Glomerular visceral epithelial cell (primary cell): ENCODE data around the gene KLF4.

Source experiments
- DNase-seq: peaks from one replicate; pipeline ENCODE4 v3.0.0-alpha.2; 2016; ENCODE audit errors: extremely low spot score

The KLF4 gene

DNA sequence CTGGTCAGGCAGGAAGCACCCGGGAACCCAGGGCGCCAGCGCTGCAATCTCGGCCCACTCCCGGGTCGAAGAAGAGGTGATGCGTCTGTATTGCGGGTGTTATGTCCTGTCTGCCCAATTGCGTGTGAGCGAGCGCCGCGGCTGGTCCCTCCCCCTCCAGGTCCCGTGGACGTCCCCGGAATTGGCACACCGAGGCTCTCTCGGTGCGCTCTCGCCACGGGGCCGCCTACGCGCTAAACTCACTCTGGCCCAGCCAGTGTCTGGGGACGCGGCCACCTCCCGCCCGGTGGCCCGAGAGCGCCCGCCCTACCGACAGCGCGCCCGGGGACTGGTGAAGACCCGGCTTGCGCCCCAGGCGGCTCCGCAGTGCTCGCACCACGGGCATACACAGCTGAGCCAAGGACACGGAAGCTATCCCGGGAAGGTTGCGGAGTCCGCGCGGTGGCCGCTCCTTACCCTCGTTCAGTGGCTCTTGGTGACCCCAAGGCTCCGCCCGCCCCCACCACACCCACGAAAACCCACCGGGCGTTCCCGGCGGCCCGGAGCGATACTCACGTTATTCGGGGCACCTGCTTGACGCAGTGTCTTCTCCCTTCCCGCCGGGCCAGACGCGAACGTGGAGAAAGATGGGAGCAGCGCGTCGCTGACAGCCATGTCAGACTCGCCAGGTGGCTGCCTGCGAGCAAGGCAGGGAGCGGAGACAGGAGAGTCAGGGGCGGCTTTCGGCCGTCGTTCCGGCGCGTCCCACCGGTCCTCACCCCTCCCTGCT lies 1.0 kb downstream of the KLF4 start:
- DNase-seq, result peak; percentile 53

DNA sequence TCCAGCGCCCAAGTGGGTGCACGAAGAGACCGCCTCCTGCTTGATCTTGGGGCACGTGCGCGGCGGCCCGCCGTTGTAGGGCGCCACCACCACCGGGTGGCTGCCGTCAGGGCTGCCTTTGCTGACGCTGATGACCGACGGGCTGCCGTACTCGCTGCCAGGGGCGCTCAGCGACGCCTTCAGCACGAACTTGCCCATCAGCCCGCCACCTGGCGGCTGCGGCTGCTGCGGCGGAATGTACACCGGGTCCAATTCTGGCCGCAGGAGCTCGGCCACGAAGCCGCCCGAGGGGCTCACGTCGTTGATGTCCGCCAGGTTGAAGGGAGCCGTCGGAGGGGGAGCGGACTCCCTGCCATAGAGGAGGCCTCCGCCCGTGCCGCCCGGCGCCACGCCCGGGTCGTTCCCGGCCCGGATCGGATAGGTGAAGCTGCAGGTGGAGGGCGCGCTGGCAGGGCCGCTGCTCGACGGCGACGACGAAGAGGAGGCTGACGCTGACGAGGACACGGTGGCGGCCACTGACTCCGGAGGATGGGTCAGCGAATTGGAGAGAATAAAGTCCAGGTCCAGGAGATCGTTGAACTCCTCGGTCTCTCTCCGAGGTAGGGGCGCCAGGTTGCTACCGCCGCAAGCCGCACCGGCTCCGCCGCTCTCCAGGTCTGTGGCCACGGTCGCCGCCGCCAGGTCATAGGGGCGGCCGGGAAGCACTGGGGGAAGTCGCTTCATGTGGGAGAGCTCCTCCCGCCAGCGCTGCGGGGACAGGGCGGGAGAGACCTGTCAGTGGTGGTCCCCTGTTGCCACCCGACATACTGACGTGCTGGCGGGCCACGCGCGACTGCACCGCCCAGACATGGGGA lies 1.8 kb downstream of the KLF4 start:
- DNase-seq, result no peak

DNA sequence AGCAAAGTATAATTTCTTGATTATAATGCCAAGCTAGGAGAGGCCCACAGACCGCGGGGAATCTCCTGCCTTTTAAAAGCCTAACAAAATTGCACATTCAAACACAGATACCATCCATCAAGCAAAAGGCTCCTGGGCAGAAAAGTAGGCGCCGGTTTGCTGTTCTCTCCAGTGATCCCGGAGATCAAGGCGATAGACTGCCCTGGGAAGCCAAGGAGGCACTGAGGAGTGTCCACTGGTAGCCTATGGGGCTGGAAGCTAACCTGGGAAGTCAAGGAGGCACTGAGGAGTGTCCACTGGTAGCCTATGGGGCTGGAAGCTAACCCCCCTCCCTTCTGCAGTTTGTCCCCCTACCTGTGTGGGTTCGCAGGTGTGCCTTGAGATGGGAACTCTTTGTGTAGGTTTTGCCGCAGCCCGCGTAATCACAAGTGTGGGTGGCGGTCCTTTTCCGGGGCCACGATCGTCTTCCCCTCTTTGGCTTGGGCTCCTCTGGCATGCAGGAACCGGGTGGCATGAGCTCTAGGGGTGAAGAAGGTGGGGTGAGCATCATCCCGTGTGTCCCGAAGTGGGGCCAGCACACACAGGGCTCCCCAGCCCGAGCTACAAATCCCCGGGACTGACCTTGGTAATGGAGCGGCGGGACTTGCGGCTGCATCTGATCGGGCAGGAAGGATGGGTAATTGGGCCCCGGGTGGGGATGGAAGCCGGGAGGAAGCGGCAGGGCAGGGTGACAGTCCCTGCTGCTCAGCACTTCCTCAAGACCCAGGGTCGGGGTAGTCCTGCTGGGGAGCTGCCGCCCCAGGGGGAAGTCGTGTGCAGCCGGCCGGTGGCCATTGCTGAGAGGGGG lies 2.7 kb downstream of the KLF4 start:
- no peak for DNase-seq

DNA sequence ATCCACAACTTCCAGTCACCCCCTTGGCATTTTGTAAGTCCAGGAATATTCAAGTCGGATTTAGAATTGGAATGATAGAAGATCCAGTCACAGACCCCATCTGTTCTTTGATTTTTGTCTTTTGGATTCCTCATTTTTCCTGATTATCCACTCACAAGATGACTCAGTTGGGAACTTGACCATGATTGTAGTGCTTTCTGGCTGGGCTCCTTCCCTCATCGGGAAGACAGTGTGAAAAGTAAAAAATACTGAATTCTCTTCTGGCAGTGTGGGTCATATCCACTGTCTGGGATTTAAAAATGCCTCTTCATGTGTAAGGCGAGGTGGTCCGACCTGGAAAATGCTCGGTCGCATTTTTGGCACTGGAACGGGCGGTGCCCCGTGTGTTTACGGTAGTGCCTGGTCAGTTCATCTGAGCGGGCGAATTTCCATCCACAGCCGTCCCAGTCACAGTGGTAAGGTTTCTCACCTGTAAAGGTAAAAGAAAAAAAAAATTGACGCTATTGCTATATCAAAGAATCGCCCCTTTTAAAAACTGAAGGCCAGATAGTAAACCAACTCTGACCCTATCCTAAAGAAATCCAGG lies 4.0 kb downstream of the KLF4 start:
- no peak for DNase-seq

DNA sequence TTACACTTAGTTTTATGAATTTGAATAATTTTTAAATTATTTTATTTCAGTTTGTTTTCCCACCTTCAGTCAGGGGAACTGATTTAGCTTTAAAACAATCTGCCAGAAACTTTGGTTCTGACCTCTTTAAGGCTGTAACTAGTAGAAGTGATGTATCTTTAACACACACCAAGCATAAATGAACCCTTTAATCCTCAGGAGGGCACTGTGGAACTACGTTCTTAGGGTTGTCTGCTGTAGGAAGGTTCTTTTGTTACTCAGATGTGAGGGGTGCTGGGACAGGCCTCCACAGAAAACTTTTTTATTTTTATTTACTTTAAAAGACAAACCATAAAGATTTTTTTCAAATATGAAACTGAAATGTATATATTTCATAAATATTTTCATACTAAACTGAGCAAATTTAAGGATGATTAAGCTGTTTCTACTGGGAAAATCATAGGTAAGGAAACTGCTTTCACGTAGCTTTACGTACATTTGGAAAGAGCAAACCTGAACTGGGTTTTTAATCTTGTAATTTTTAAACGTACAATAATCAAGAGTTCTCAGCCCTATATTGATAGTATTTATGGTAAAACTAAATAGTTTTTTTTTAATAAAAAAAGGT lies 5.3 kb downstream of the KLF4 start:
- DNase-seq, result peak; percentile 71

DNA sequence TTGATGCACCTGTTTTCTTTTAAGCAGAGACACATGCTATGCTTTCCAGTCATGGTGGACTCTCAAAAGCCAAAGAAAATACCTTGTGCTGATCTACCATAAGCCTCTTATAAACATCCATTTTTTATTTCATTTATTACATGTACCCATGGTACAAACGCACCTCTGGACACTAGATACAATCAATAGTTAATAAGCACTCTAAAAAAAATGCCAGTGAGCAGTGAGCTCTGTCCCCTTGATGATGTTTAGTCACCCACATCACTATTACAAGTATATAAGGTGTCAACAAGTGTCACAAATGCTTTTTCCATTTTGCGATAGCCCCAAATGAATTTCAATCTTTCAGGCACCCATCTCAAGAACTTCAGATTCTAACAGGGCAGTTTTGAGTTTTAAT lies 5.9 kb downstream of the KLF4 start:
- DNase-seq, result no peak

DNA sequence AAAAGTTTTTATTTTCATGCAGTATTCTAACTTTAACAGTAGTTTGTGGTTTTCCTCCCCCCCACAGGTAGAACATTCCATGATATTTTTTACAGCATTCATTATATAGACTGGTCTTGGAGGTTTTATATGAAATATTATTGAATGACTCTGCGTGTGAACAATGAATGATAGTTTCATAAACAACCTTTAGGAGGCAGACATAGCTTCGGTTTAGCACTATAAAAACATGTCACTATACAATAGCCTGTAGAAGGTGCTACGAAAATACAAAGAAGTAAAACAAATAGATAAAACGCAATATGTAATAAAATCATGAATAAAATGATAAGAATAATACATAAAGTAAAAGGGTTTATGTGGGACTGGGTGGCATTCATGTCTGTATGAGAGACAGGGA lies 8.5 kb downstream of the KLF4 start:
- no peak for DNase-seq

DNA sequence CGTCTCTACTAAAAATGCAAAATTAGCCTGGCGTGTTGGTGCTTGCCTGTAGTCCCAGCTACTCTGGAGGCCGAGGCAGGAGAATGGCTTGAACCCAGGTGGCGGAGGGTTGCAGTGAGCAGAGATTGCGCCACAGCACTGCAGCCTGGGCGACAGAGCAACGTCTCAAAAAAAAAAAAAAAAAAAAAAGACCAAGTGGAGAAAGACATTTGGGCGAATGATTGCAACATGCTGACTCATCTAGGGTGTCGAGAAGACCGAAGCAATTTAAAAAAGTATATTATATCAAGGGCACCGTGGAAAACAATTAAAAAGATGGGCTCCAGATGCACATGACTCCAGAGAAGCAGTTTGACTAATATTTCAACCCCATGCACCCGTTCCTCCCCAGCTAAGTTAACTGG lies 9.2 kb downstream of the KLF4 start:
- no peak for DNase-seq

DNA sequence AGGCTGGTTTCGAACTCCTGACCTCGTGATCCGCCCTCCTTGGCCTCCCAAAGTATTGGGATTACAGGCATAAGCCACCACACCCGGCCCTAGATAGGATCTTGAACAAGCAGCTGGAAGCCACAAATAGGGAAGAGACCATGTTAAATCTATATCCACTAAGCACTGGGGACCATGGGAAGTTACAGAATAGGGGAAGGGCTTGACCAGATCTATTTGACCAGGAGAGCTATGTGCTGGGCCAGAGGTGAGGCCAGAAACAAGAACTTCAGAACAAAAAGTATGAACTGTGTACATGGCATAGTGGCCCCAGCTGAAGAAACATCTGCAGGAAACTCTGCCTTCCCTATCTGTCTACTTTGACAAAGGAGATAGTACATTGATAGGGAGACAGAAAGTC lies 10.8 kb downstream of the KLF4 start:
- no peak for DNase-seq

DNA sequence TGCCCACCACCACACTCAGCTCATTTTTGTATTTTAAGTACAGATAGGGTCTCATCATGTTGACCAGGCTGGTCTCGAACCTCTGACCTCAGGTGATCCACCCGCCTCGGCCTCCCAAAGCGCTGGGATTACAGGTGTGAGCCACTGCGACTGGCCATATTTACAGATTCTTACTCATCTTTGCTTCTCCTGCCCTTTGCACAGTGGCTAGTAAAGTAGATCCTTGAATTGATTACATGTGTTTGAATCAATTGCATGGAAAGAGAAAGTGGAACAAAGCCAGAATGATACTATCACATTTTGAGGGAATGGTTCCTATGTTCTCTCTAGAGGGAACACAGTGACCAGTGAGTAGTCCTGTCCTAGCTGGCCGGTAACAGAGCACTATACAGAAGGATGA lies 15.4 kb downstream of the KLF4 start:
- no peak for DNase-seq

DNA sequence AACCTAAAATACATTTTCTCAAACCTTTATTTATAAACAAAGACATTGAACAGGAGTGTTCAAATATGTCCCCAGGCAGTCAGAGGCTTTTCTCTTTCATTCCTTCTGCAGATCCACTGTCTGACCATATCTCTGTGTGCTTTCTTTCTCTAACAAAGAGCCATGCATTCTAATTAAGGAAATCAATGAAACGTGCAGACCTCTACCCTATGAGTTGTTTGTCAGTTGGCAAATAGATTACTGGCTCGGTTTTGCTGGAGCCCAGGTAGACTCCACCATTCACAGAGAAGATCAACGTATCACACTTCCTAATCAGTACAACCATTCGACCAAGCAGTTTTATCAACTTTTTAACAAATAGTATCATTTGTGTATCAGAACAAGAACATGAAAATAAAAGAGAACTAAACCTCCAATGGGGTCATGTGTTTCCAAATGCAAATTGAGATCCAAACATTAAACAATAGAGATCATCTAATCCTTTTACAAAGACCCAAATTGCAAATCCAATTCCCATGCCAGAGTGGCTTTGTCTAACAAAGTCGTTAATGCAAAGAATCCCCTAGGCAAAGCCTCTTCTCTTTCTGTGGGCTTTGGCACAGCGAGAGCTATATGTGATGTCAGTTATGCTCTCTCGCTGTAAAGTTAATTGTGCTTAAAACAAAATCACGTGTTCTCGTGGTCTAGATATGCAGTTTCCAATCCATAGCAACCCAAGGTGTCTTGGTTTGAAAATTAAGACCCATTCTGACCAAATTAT lies 16.8 kb downstream of the KLF4 start:
- DNase-seq, result no peak

DNA sequence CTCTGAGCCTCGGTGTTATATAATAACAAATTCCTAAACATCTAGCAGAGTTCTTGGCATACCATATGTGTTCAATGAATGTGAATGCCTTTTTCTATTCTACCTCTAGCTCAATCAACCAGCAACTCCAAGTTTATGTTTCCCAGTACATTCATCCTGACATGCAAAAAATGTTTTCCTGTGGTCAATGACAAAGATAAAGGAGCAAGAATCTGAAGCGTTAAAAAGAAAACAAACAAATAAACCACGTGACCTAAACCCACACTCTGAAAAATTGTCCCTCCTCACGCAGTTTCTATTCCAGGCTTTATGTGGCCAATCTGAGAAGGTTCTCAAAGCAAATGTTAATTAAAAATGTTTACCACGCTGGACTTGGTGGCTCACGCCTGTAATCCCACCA lies 18.0 kb downstream of the KLF4 start:
- no peak for DNase-seq

DNA sequence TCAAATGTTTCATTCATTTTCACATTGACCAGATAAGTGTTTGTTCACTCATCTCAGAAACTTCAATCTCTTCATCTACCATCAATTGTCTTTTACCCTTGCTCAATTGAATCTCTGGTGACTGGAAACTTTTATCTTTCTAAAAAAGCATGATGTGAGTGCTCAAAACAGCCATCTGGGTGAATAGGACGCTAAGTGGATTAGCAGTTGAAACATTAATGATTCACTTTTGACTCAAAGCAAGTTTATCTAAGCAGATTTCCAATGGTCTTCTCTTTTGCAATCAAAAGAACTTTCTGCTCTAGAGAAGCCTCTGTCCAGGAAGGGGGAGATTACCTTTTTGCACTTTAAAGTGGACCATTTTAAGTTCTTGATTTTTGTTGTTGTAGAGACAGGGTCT lies 22.2 kb downstream of the KLF4 start:
- no peak for DNase-seq

DNA sequence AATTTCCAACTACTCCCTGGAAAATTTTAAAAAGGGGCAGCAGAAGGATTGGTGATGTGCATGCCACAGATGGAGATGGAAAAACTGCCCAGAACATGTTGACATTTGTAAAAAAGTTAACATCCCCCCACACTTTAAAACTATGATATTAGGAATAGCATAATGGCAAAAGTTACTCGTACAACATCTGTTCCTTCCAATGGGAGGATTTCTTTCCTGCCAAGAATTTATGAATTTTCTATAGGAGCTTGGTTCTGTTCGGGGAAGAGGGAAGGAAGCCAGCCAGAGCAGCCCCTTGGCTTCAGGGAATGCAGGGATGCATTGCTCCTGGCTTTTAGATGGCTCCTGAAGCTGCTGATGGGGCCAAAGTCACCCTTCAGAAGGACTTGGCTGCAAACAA lies 22.7 kb downstream of the KLF4 start:
- no peak for DNase-seq

DNA sequence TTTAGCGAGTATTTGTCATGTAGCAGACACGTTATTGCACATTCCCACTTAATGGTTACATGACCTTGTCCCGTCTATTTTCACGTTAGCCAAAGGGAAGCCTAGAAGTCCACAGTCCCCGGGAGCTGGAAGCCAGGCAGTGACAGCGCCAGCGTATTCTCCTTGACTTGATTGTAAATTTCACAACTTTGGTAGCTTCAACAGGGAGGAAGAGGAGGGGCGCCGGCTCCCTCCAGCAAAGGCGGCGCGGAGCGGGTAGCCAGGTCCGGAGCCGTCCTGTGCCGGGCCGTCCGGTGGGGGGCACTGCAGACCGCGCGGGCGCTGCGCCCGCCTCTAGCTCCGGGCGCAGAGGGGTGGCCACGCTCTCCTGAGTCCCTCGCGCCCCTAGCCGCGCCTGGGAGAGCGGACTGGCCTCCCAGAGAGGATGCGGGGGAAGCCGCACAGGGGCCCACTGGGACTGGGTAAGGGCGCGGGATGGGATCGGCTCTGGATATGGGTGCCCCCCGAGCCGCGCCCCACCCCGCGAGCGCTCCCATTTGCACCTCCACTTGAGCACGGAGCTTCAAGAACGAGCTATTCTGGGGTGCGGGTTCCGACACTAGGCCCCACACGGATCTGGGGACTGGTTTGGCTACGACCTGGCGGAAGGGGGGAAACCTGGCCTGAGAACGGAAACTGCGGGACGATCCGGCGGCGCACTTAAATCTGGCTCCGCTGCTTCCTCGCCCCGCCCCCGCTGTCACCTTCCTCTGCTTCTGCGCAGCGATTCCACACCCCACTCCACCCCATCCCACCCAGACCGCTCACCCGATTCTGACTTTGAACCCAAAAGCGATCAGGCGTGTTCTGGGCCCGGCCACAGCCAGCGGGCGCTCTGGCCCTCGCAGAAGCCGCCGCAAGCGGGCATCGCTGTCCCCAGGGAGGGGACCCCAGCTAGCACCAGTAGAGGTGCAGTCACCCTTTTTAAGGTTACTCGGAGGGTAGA lies 23.8 kb downstream of the KLF4 start:
- DNase-seq, result peak; percentile 40

DNA sequence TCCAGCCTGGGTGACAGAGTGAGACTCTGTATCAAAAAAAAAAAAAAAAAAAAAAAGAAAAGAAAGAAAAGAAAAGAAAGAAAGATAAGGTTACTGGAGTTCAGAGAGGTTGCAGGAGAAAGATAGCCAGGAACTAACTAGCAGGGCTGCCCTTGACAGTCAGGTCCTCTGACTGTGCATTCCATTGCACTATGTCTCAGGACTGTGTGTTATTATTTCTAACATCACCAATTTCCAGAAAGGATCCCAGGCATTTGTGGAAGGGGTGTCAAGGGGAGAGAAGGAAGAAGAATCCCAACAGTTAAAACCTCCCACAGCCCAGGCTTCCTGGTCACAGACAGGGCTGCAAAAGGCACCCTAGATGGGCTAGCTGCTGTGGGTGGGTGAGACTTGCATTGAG lies 25.1 kb downstream of the KLF4 start:
- DNase-seq, result no peak

DNA sequence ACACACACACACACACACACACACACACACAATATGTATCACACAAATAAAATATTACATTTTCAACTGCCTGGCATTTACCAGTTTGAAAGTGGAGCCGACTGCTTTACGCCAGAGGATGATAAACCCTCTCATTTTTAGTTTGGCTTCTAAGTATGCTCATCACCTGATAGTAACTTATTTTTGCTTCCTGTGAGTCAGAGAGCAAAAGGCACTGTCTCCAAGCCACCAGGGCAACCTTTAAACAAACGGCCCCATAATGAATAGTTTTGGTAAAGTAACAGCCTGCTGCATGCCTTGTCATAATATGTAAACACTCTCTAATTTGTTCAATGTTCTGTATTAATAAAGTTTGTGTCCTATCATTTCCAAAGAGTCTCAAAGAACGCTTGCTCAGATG lies 26.9 kb downstream of the KLF4 start:
- DNase-seq, result no peak

DNA sequence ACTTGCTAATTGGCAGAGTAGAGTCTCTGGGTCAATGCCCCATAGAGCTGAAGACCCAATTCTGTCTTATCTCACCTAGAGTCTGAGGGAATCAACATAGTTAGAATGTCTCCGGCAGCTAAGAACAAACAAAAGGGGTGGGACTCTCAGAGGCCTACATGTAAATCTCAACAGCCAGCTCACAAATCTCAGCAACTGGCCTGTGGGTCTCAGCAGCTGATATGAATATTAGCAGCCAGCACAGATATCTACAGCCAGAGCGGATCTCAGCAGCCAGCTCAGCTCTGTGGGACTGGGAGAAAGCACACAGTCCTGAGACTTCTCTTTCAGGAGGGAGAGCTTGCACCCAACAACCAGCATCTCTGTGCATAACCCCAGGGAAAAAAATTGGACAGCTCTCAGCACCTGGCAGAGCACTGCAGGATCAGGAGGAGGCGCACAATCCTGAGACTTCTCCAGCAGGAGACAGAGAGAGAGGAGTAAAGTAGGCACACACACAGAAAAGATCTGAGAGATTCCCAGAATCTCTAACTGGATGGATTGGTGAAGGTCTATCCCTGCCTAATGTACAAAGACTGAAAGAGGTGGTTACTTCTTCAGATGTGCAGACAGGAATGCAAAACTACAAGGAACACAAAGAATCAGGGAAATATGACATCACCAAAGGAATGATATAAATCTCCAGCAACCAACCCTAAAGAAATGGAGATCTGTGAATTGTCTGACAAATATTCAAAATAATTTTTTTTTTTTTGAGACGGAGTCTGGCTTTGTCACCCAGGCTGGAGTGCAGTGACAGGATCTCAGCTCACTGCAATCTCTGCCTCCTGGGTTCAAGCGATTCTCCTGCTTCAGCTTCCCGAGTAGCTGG lies 29.2 kb downstream of the KLF4 start:
- DNase-seq, result no peak
